Stimulated activated CD4-positive, alpha-beta T cell treated with anti-CD3 and anti-CD28 coated beads, Interleukin-1b, Interleukin-23, amount 100 ng/mL, for 48 hours (primary cell): ENCODE results near the gene PRSS56.
"Not testable (repeated sequence)": the region's sequence is repeated elsewhere in the genome, so short reads cannot be mapped to it uniquely, and the experiment has no call there.

Experiments used
- DNase-seq: peaks from one replicate; pipeline ENCODE4 v3.0.0-alpha.2; 2020

PRSS56 gene

GRCh38 chr2:232526372-232526941 lies 6.3 kb downstream of the PRSS56 start:
- no peak for DNase-seq

- no peak for DNase-seq
These were observed 7.8 kb downstream of the PRSS56 start for GRCh38 chr2:232527905-232528470.

GRCh38 chr2:232528746-232529460 lies 8.7 kb downstream of the PRSS56 start:
- no peak for DNase-seq

- DNase-seq = no peak
These were observed 9.8 kb downstream of the PRSS56 start for GRCh38 chr2:232529806-232530547.

GRCh38 chr2:232530626-232531260 lies 10.6 kb downstream of the PRSS56 start:
- DNase-seq = no peak

- no peak for DNase-seq
These were observed 12.2 kb downstream of the PRSS56 start for GRCh38 chr2:232532419-232532818.

- not testable (repeated sequence) for DNase-seq
These were observed 12.6 kb downstream of the PRSS56 start for GRCh38 chr2:232532821-232533220.

GRCh38 chr2:232533944-232534710 lies 13.9 kb downstream of the PRSS56 start:
- no peak for DNase-seq

GRCh38 chr2:232534940-232535651 lies 14.9 kb downstream of the PRSS56 start:
- DNase-seq = no peak

GRCh38 chr2:232535761-232536530 lies 15.8 kb downstream of the PRSS56 start:
- no peak for DNase-seq

GRCh38 chr2:232537079-232537478 lies 16.9 kb downstream of the PRSS56 start:
- DNase-seq = no peak

GRCh38 chr2:232537499-232537898 lies 17.3 kb downstream of the PRSS56 start:
- DNase-seq = no peak

- DNase-seq = no peak
These were observed 18.5 kb downstream of the PRSS56 start for GRCh38 chr2:232538671-232539070.

GRCh38 chr2:232539298-232540231 lies 19.4 kb downstream of the PRSS56 start, which contains the start of gene CHRNG:
Gene CHRNG, plus strand, starts transcription at chr2:232539692. Its CDS starts 56 bp downstream, at chr2:232539748.
- DNase-seq = no peak

- no peak for DNase-seq
These were observed 20.4 kb downstream of the PRSS56 start for GRCh38 chr2:232540441-232541041.

GRCh38 chr2:232541195-232541960 lies 21.2 kb downstream of the PRSS56 start:
- no peak for DNase-seq

GRCh38 chr2:232541961-232542714 lies 21.9 kb downstream of the PRSS56 start:
- no peak for DNase-seq
